ENCODE data around the gene MIER3. TPM values are rescaled to one million over a fixed set of nuclear protein-coding genes. Genes with fewer than 3 reads are reported as not detected.

The MIER3 gene
- total RNA-seq, 4 donors from 2014 or later: 12.2 to 33.4 (median 20.4) TPM

DNA sequence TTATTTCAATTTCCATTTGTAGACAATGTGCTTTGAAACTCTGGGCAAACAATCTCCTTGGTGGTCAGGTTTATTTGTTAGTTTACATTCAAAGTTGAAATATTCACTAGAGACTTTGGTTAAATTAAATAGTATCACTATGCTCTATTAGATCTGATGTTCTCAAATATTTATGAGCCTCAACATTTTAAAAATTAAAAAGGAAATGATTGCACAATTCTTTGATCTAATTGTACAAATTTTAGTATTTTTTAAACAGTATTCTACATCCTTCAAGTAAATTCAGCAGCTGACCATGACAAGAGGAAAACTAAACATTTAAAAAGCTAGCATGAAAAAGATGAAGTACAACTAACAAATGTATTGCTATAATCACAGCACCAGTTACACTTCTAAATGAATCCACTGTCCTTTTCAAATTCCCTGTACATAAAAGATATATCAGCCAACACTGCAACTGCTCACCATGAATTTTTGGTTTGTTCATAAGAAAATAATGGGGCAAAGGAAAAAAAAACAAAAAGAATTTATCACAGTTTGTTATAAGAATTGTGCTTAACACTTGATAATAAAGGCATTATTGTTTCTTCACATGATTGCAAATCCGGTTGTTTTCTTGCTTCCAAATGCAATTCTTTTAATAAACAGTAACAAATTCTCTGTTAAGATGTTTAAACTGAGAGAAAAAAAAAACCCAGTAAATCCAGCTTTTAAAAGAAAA, 31.8 kb downstream of the MIER3 start:
- H3K36me3 ChIP-seq: peaks cover 0 to 37% of the 10 kb centered on the region in 2 donors
- H3K27me3 ChIP-seq: no peaks in the 10 kb centered on the region
- no peaks in the 10 kb centered on the region for H3K9me3 ChIP-seq
- ATAC-seq (no peak), DNase-seq (no peak)
- no peak overlapping the region for H3K4me3 ChIP-seq
- intact Hi-C loops (cut with DNase I; ENCODE audit: low total_unique reads): loop anchor here (10.0 kb wide), 1 partner anchor 1615 kb away; the partner anchor contains the start of genes DHX29 and MTREX
- in situ Hi-C loops (cut with MboI; ENCODE audit: low sequenced_read_pairs in 4 of 4): loop anchor here in 2 of 4 donors (10.0 to 25.0 kb wide), 2 partner anchors 245 to 1542 kb away; partner anchors contain the start of gene PLK2 (in 1 of the 2)
- no peak for TF ChIP-seq POLR2A (IDR thresholded peaks at IDR 0.05)
- H3K4me1 ChIP-seq: peaks cover 6 to 7% of the 10 kb centered on the region in 2 donors
- no peak overlapping the region for H3K27ac ChIP-seq

DNA sequence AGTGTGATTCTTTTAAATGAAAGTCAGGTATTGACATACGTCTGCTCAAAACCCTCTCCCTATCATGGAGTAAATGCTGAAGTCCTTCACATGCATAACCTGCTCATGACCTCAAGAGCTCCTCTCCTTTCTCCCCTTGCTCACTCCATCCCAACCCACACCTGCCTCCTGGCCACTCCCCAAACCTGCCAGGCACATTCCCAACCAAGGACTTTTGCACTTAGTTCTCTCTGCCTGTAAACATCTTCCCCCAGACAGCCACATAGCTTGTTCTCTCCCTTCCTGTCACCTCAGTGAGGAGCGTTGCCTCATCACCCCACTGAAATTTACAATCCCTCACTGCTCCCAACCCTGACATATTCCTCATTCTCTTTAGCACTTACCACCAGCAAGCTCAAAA, 33.9 kb downstream of the MIER3 start:
- no peak for TF ChIP-seq POLR2A (IDR thresholded peaks at IDR 0.05)
- TF ChIP-seq, protein P1, sequence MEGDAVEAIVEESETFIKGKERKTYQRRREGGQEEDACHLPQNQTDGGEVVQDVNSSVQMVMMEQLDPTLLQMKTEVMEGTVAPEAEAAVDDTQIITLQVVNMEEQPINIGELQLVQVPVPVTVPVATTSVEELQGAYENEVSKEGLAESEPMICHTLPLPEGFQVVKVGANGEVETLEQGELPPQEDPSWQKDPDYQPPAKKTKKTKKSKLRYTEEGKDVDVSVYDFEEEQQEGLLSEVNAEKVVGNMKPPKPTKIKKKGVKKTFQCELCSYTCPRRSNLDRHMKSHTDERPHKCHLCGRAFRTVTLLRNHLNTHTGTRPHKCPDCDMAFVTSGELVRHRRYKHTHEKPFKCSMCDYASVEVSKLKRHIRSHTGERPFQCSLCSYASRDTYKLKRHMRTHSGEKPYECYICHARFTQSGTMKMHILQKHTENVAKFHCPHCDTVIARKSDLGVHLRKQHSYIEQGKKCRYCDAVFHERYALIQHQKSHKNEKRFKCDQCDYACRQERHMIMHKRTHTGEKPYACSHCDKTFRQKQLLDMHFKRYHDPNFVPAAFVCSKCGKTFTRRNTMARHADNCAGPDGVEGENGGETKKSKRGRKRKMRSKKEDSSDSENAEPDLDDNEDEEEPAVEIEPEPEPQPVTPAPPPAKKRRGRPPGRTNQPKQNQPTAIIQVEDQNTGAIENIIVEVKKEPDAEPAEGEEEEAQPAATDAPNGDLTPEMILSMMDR (IDR thresholded peaks at IDR 0.05 in 4 of 5, conservative IDR thresholded peaks at IDR 0.05 in 1 of 5): no peak
- intact Hi-C loops (cut with DNase I; ENCODE audit: low total_unique reads) (loop anchor here (10.0 kb wide), 1 partner anchor 1613 kb away; the partner anchor contains the start of genes DHX29 and MTREX), in situ Hi-C loops (cut with MboI; ENCODE audit: low sequenced_read_pairs in 4 of 4) (loop anchor here in 1 of 4 donors (25.0 kb wide), 1 partner anchor 1544 kb away; the partner anchor contains the start of gene PLK2)
- Histone ChIP-seq H3K36me3 (peaks cover 0 to 20% of the 10 kb centered on the region in 2 donors), H3K27me3 (no peaks in the 10 kb centered on the region), H3K4me3 (no peak overlapping the region), H3K27ac (no peak overlapping the region), H3K4me1 (peaks cover 6 to 7% of the 10 kb centered on the region in 2 donors), H3K9me3 (no peaks in the 10 kb centered on the region)
- ATAC-seq (no peak), DNase-seq (no peak)

DNA sequence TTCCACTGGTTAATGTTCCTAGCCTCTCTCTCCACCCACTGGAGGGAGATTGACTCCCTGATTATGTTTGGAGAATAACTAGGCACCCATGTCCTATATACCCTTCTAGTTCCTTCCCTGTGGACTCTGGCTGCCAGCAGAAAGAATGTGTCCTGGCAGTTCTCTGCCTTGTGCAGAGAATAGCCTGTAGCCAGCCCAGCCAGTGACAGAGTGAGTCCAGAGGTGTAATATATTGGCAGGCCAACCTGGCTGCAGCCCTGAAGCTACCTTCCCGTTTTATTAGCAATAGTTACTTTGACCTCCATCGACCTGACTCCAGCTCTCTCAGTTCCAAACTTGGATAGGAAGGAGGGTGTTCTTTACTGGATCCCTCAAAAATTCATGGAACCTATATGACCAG, 34.4 kb downstream of the MIER3 start:
- no peak for DNase-seq
- peaks cover 0 to 14% of the 10 kb centered on the region in 2 donors for H3K36me3 ChIP-seq

DNA sequence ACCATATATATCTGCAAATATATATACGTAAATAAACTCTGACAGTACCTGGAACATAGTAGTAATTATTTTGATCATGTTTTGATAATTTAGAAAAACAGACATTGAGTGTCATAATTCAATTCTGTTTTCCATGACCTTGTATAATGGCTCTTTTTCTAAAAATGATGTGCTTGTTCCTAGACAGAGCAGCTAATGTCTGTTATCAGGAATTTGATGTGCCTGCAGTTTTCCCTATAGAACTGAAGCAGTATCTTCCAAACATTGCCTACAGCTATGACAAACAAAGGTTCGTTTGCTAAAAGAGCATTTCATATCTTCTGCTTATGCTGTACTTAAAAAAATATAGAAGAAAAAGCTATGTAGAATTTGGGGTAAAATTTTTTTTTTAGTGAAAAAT, 37.2 kb downstream of the MIER3 start:
- Histone ChIP-seq H3K4me3 (no peak overlapping the region), H3K36me3 (peaks cover 0 to 9% of the 10 kb centered on the region in 2 donors), H3K4me1 (peaks cover 12 to 13% of the 10 kb centered on the region in 2 donors), H3K27ac (no peak overlapping the region), H3K27me3 (no peaks in the 10 kb centered on the region), H3K9me3 (no peaks in the 10 kb centered on the region)
- ATAC-seq (no peak), DNase-seq (no peak)
- TF ChIP-seq, protein P1 (IDR thresholded peaks at IDR 0.05 in 4 of 5, conservative IDR thresholded peaks at IDR 0.05 in 1 of 5): no peak
- no peak for TF ChIP-seq POLR2A (IDR thresholded peaks at IDR 0.05)
- intact Hi-C loops (cut with DNase I; ENCODE audit: low total_unique reads): loop anchor here (10.0 kb wide), 1 partner anchor 1610 kb away; the partner anchor contains the start of genes DHX29 and MTREX
- in situ Hi-C loops (cut with MboI; ENCODE audit: low sequenced_read_pairs in 4 of 4): loop anchor here in 1 of 4 donors (25.0 kb wide), 1 partner anchor 1548 kb away; the partner anchor contains the start of gene PLK2

More for the DNA sequence above, 34.4 kb downstream of the MIER3 start:
- H3K27me3 ChIP-seq: no peaks in the 10 kb centered on the region
- H3K27ac ChIP-seq: no peak overlapping the region
- H3K9me3 ChIP-seq: no peaks in the 10 kb centered on the region
- peaks cover 6 to 7% of the 10 kb centered on the region in 2 donors for H3K4me1 ChIP-seq
- in situ Hi-C loops (cut with MboI; ENCODE audit: low sequenced_read_pairs in 4 of 4): loop anchor here in 1 of 4 donors (25.0 kb wide), 1 partner anchor 1545 kb away; the partner anchor contains the start of gene PLK2
- intact Hi-C loops (cut with DNase I; ENCODE audit: low total_unique reads): loop anchor here (10.0 kb wide), 1 partner anchor 1613 kb away; the partner anchor contains the start of genes DHX29 and MTREX
- no peak for ATAC-seq
- no peak overlapping the region for H3K4me3 ChIP-seq
- no peak for TF ChIP-seq POLR2A (IDR thresholded peaks at IDR 0.05)
- TF ChIP-seq, protein P1 (IDR thresholded peaks at IDR 0.05 in 4 of 5, conservative IDR thresholded peaks at IDR 0.05 in 1 of 5): no peak

DNA sequence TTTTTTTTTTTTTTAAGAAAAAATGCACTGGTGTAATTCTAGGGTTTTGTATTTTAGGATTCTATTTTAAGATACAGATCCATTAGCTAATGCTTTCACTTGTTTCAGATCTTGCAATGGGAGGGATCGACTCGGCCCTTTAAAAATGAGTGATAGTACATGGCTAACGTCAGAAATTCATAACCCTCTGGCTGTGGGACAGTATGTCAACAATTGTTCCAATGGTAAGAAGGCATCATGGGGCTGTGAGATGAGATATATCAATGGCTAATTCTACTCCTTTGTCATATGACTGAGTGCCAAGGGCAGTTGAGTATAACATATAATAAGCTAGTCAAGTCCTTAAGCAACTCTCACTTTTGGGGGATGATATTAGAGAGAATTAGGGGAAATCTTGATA, 38.2 kb downstream of the MIER3 start:
- DNase-seq: no peak
- no peak for TF ChIP-seq POLR2A (IDR thresholded peaks at IDR 0.05)
- TF ChIP-seq, protein P1 (IDR thresholded peaks at IDR 0.05 in 4 of 5, conservative IDR thresholded peaks at IDR 0.05 in 1 of 5): no peak
- ATAC-seq: no peak
- Histone ChIP-seq H3K9me3 (no peaks in the 10 kb centered on the region), H3K4me3 (no peak overlapping the region), H3K4me1 (peaks cover 12 to 14% of the 10 kb centered on the region in 2 donors), H3K27me3 (no peaks in the 10 kb centered on the region), H3K36me3 (peaks cover 0 to 9% of the 10 kb centered on the region in 2 donors), H3K27ac (no peak overlapping the region)
- in situ Hi-C loops (cut with MboI; ENCODE audit: low sequenced_read_pairs in 4 of 4) (loop anchor here in 1 of 4 donors (25.0 kb wide), 1 partner anchor 1549 kb away; the partner anchor contains the start of gene PLK2), intact Hi-C loops (cut with DNase I; ENCODE audit: low total_unique reads) (loop anchor here (10.0 kb wide), 1 partner anchor 1609 kb away; the partner anchor contains the start of genes DHX29 and MTREX)
